ENCODE results near the gene TRIM59.

- TF ChIP-seq ZNF596 (tag by site-specific recombination; IDR thresholded peaks at IDR 0.05) (no peak), ZNF449 (tag by site-specific recombination; IDR thresholded peaks at IDR 0.05) (no peak), KLF8 (tag by site-specific recombination; IDR thresholded peaks at IDR 0.05) (no peak), ZNF112 (tag by site-specific recombination; IDR thresholded peaks at IDR 0.05) (no peak)
Measured at GRCh38 chr3:160450846-160451245, 1.3 kb upstream of the TRIM59 start.
